SK-N-DZ (cell line): ENCODE data around the gene PDE6C.

Experiments
- DNase-seq: peaks from one replicate; pipeline ENCODE4 v3.0.0-alpha.2; 2015; ENCODE audit warnings: low spot score

PDE6C gene

GRCh38 chr10:93593749-93594148 is 18.6 kb upstream of the PDE6C start:
- no peak for DNase-seq

GRCh38 chr10:93594518-93594917 is 17.8 kb upstream of the PDE6C start:
- DNase-seq, result no peak

GRCh38 chr10:93595378-93596161 is 16.8 kb upstream of the PDE6C start:
- no peak for DNase-seq

GRCh38 chr10:93596539-93596938 is 15.8 kb upstream of the PDE6C start:
- no peak for DNase-seq

GRCh38 chr10:93597075-93597599 is 15.2 kb upstream of the PDE6C start:
- DNase-seq, result no peak

- DNase-seq, result no peak
These were observed 14.2 kb upstream of the PDE6C start for GRCh38 chr10:93598157-93598556.

- no peak for DNase-seq
These were observed 13.0 kb upstream of the PDE6C start for GRCh38 chr10:93599335-93599734.

GRCh38 chr10:93599778-93600177 is 12.6 kb upstream of the PDE6C start:
- DNase-seq, result no peak

GRCh38 chr10:93600446-93601145 is 11.7 kb upstream of the PDE6C start:
- DNase-seq, result no peak

GRCh38 chr10:93601146-93601773 is 11.1 kb upstream of the PDE6C start, which contains the start of gene RBP4:
Gene RBP4 (minus strand): TSS chr10:93601235. CDS start chr10:93601028, 207 bp downstream.
- no peak for DNase-seq

GRCh38 chr10:93601774-93602162 is 10.6 kb upstream of the PDE6C start:
- no peak for DNase-seq

- no peak for DNase-seq
These were observed 9.3 kb upstream of the PDE6C start for GRCh38 chr10:93603023-93603422.

- no peak for DNase-seq
These were observed 8.2 kb upstream of the PDE6C start for GRCh38 chr10:93604146-93604545.

- DNase-seq, result no peak
These were observed 3.9 kb upstream of the PDE6C start for GRCh38 chr10:93608421-93608820.

- no peak for DNase-seq
These were observed 789 bp downstream of the PDE6C start for GRCh38 chr10:93613126-93613525.

- no peak for DNase-seq
These were observed 1.9 kb downstream of the PDE6C start for GRCh38 chr10:93614101-93614825.

GRCh38 chr10:93615576-93616235 is 3.4 kb downstream of the PDE6C start:
- DNase-seq, result no peak

GRCh38 chr10:93620925-93621324 is 8.6 kb downstream of the PDE6C start:
- DNase-seq, result no peak

GRCh38 chr10:93622942-93623341 is 10.6 kb downstream of the PDE6C start:
- DNase-seq, result no peak

- no peak for DNase-seq
These were observed 16.5 kb downstream of the PDE6C start for GRCh38 chr10:93628858-93629257.

- DNase-seq, result no peak
These were observed 17.4 kb downstream of the PDE6C start for GRCh38 chr10:93629647-93630305.
